ENCODE measurements around the gene CNOT4. TPM values are rescaled to one million over a fixed set of nuclear protein-coding genes. Genes with fewer than 3 reads are reported as not detected.

CNOT4 gene
- total RNA-seq, 1 donor from 2014 or later, result 32.1 TPM

- no peak overlapping the region for H3K4me3 Mint-ChIP-seq
- no peaks in the 10 kb centered on the region for H3K4me1 Mint-ChIP-seq (ENCODE audit: unreplicated experiment)
- H3K27ac Mint-ChIP-seq, result no peak overlapping the region
- DNase-seq (ENCODE audit: extremely low spot score, unreplicated experiment), result no peak
- TF ChIP-seq CTCF (conservative IDR thresholded peaks at IDR 0.05), result no peak
- H3K36me3 Mint-ChIP-seq, result no peaks in the 10 kb centered on the region
- H3K27me3 Mint-ChIP-seq, result no peaks in the 10 kb centered on the region
- no peaks in the 10 kb centered on the region for H3K9me3 Mint-ChIP-seq
Observed at GRCh38 chr7:135386776-135387175, 123.1 kb downstream of the CNOT4 start.

GRCh38 chr7:135386181-135386580 lies 123.7 kb downstream of the CNOT4 start:
- no peaks in the 10 kb centered on the region for H3K4me1 Mint-ChIP-seq (ENCODE audit: unreplicated experiment)
- no peak for TF ChIP-seq CTCF (conservative IDR thresholded peaks at IDR 0.05)
- H3K36me3 Mint-ChIP-seq, result no peaks in the 10 kb centered on the region
- H3K4me3 Mint-ChIP-seq, result no peak overlapping the region
- H3K27me3 Mint-ChIP-seq, result no peaks in the 10 kb centered on the region
- H3K27ac Mint-ChIP-seq, result no peak overlapping the region
- no peak for DNase-seq (ENCODE audit: extremely low spot score, unreplicated experiment)
- no peaks in the 10 kb centered on the region for H3K9me3 Mint-ChIP-seq

GRCh38 chr7:135385209-135385608 lies 124.7 kb downstream of the CNOT4 start:
- Mint-ChIP-seq H3K36me3 (no peaks in the 10 kb centered on the region), H3K4me1 (ENCODE audit: unreplicated experiment) (no peaks in the 10 kb centered on the region), H3K27me3 (no peaks in the 10 kb centered on the region), H3K9me3 (no peaks in the 10 kb centered on the region), H3K27ac (no peak overlapping the region), H3K4me3 (no peak overlapping the region)
- TF ChIP-seq CTCF (conservative IDR thresholded peaks at IDR 0.05), result no peak
- no peak for DNase-seq (ENCODE audit: extremely low spot score, unreplicated experiment)

GRCh38 chr7:135383525-135384175 lies 126.3 kb downstream of the CNOT4 start:
- Mint-ChIP-seq H3K27ac (no peak overlapping the region), H3K9me3 (no peaks in the 10 kb centered on the region), H3K4me3 (no peak overlapping the region), H3K27me3 (no peaks in the 10 kb centered on the region), H3K36me3 (no peaks in the 10 kb centered on the region), H3K4me1 (ENCODE audit: unreplicated experiment) (no peaks in the 10 kb centered on the region)
- no peak for TF ChIP-seq CTCF (conservative IDR thresholded peaks at IDR 0.05)
- no peak for DNase-seq (ENCODE audit: extremely low spot score, unreplicated experiment)

- no peaks in the 10 kb centered on the region for H3K27me3 Mint-ChIP-seq
- no peak overlapping the region for H3K4me3 Mint-ChIP-seq
- no peak overlapping the region for H3K27ac Mint-ChIP-seq
- no peaks in the 10 kb centered on the region for H3K9me3 Mint-ChIP-seq
- no peaks in the 10 kb centered on the region for H3K4me1 Mint-ChIP-seq (ENCODE audit: unreplicated experiment)
- H3K36me3 Mint-ChIP-seq, result no peaks in the 10 kb centered on the region
- DNase-seq (ENCODE audit: extremely low spot score, unreplicated experiment), result no peak
- TF ChIP-seq CTCF (conservative IDR thresholded peaks at IDR 0.05), result no peak
Observed at GRCh38 chr7:135382173-135382572, 127.7 kb downstream of the CNOT4 start.

GRCh38 chr7:135381369-135381768 lies 128.5 kb downstream of the CNOT4 start:
- no peaks in the 10 kb centered on the region for H3K36me3 Mint-ChIP-seq
- DNase-seq (ENCODE audit: extremely low spot score, unreplicated experiment), result no peak
- TF ChIP-seq CTCF (conservative IDR thresholded peaks at IDR 0.05), result no peak
- H3K27me3 Mint-ChIP-seq, result no peaks in the 10 kb centered on the region
- no peak overlapping the region for H3K27ac Mint-ChIP-seq
- no peak overlapping the region for H3K4me3 Mint-ChIP-seq
- H3K4me1 Mint-ChIP-seq (ENCODE audit: unreplicated experiment), result no peaks in the 10 kb centered on the region
- H3K9me3 Mint-ChIP-seq, result no peaks in the 10 kb centered on the region

Data from type B pancreatic cell (in vitro differentiated cells).